ENCODE results near the gene KIF6.

The KIF6 gene

GRCh38 chr6:39440039-39440426 lies 285.2 kb downstream of the KIF6 start:
- no peak for DNase-seq

GRCh38 chr6:39439342-39440038 lies 285.7 kb downstream of the KIF6 start:
- DNase-seq: no peak

- no peak for DNase-seq
Observed at GRCh38 chr6:39433630-39434029, 291.6 kb downstream of the KIF6 start.

GRCh38 chr6:39432330-39433025 lies 292.7 kb downstream of the KIF6 start:
- no peak for DNase-seq

- no peak for DNase-seq
Observed at GRCh38 chr6:39430871-39431523, 294.2 kb downstream of the KIF6 start.

- no peak for DNase-seq
Observed at GRCh38 chr6:39430446-39430845, 294.8 kb downstream of the KIF6 start.

- DNase-seq: no peak
Observed at GRCh38 chr6:39428816-39429215, 296.4 kb downstream of the KIF6 start.

DNA sequence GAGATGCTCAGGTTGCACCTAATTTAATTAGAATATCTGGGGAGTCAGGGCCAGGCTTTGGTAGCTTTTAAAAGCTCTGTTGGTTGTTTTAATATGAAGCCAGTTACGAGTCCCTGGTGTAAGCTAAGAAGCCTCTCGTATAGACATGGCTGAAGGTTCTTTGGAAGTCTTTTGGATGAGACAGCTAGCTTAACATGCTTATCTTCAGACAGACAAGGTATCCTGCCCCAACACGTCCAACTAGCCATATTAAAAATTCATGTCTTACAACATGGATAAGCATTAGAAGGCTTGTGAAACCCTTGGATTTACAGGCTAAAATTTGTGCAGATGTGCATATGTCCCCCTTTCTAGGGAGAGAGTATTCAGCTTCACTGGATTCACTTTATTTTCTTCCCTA lies 297.1 kb downstream of the KIF6 start:
- DNase-seq: no peak

DNA sequence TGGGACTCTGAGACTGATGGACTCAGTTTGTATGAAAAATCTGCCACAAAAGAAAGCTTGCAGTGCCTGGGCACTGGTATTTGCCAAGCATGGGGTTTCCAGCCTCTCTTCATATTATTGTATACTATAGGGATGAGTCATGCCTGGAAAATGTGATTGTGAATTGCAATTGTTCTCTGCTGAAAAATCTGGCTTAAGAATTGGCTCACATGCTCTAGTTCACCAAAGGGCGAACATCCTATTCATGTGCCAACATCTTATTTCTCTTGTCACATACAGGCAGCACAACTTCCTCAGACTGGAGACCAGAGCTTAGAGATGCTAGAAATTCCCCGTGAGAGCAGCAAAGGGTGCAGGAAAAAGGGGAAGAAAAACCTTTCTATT lies 299.1 kb downstream of the KIF6 start:
- DNase-seq: no peak

GRCh38 chr6:39425346-39426072 lies 299.7 kb downstream of the KIF6 start:
- no peak for DNase-seq

DNA sequence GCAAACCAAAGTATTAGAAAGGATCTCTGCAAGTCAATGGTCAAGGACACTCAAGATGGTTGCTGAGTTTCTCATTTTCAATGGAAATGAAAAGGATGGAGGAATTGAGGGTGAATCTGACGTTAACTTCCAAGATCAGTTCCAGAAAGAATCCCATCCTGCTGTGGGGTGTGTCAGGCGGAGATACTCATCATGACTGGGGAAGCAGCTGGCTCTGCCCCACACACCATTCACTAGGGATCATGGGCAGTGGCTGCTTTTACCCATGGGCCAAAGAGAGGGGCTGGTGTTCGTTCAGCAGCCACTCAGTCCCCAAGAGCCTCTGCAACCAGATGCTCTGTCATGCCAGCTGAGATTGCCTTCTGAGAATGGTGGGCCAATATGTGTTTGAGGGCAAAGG lies 300.4 kb downstream of the KIF6 start:
- no peak for DNase-seq

DNA sequence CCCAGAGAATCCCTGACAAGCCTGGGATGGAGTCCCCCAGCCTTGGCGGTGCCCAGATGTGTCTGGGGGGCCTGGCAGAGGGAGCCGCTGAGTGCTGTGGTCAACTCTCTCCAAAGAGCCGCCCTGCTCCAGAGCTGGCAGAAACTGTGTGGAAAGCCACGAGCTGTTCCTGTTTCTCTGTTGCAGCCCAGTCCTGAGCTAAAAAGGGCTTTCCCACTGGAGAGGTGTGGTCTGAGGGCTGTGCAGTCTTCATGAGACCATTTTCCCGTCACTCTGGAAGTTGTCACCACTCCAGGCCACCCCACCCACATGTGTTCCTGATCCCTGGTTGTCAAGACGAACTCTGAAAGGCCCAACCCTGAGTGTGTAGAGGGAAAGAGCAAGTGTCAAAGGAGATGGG lies 303.0 kb downstream of the KIF6 start:
- no peak for DNase-seq

- no peak for DNase-seq
Observed at GRCh38 chr6:39421383-39422225, 303.6 kb downstream of the KIF6 start.

- DNase-seq: no peak
Observed at GRCh38 chr6:39420300-39421265, 304.6 kb downstream of the KIF6 start.

DNA sequence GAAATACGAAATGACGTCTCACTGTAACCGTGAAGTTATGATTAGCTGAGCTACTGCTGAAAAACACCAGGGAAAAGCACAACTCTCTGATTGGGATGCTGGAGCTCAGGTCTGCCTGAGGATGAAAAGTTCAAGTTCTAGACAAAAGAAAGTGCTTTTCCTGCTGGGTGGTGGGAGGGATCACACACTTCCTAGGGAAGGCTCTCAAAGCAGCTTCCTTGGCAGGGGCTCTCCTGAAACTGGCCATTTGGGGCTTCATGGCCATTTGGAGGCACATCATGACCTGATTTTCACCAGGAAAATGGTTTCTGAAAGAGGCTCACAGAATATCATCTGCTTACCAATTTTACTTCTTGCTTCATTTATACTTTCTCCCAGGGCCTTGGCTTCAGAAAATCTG lies 305.6 kb downstream of the KIF6 start:
- DNase-seq: no peak

DNA sequence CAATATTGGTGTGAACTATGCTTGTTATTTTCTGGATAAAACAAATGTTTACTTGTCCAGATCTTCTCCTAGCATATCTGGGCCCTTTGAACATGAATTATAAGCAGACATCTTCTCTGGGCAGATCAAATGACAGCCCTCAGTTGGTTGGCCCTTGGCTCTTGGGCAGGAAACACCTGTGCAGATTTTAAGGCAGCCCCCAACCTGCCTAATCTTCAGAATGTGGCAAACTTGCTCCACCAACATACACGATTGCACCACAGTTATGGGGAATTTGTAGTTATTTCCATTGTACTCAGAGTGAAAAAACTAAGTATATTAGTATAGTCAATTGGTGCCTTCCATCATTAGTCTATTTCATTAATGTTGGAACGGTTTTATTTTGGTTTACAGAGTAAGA lies 307.8 kb downstream of the KIF6 start:
- no peak for DNase-seq

DNA sequence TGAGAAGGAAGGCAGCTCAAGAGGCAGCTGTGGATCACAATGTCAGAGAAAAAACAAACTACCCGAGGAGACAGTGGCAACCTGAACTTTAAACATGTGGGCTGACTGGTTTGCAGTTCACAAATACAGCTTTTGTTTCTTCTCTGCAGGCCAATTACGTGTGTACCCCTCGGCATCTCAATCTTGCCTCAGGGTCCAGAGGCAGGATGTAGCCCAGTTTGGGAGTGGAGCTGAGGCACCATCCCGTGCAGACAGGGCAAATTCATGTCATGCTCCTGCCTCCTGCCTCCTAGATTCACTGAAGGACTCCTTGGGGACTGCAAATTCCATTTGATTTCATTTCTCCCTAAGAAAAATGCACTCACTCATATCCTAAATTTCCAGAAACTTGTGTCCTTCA lies 308.5 kb downstream of the KIF6 start:
- no peak for DNase-seq

GRCh38 chr6:39416026-39416425 lies 309.2 kb downstream of the KIF6 start:
- no peak for DNase-seq

- DNase-seq: no peak
Observed at GRCh38 chr6:39415482-39415881, 309.7 kb downstream of the KIF6 start.

- no peak for DNase-seq
Observed at GRCh38 chr6:39411465-39411864, 313.7 kb downstream of the KIF6 start.

GRCh38 chr6:39411001-39411400 lies 314.2 kb downstream of the KIF6 start:
- DNase-seq: no peak

All from CD4-positive, alpha-beta T cell treated with Interleukin-4 for 1 hour (primary cell).